Activated B cell treated with CpG ODN at 0.5 μM for 24 hours (primary cell): ENCODE data around the gene FLNA. TPM values are rescaled to one million over a fixed set of nuclear protein-coding genes. Genes with fewer than 3 reads are reported as not detected.
"Not testable (repeated sequence)": the region's sequence is repeated elsewhere in the genome, so short reads cannot be mapped to it uniquely, and the experiment has no call there.

Experiments used
- ATAC-seq: fragments of 200-7000 bp; cut with Tn5 transposase; one replicate; pipeline ENCODE4 v1.10.0; 2021; ENCODE audit warnings: low read depth, mild to moderate bottlenecking, moderate library complexity
- CTCF ChIA-PET: fragments of 350-600 bp; sonication (Branson Sonifier 250); formaldehyde crosslinking; loops from one replicate; lab custom pipeline; 2021; ENCODE audit warnings: antibody characterized with exemption; lab: Charles Lee
- POLR2A ChIA-PET: fragments of 350-600 bp; sonication (Branson Sonifier 250); formaldehyde crosslinking; loops from one replicate; lab custom pipeline; 2021; ENCODE audit warnings: antibody characterized with exemption; lab: Charles Lee
- DNase-seq: peaks from one replicate; pipeline ENCODE4 v3.0.0; 2022
- H3K27ac Mint-ChIP-seq: one replicate; pipeline ENCODE4 v1.8.0; 2020; ENCODE audit warnings: mixed read lengths
- H3K27me3 Mint-ChIP-seq: one replicate; pipeline ENCODE4 v1.8.0; 2021; ENCODE audit warnings: mixed read lengths
- H3K36me3 Mint-ChIP-seq: one replicate; pipeline ENCODE4 v1.8.0; 2021; ENCODE audit warnings: low read depth, mixed read lengths
- H3K4me1 Mint-ChIP-seq: one replicate; pipeline ENCODE4 v1.8.0; 2021; ENCODE audit warnings: mixed read lengths
- H3K4me3 Mint-ChIP-seq: one replicate; pipeline ENCODE4 v1.8.0; 2020; ENCODE audit warnings: mild to moderate bottlenecking, mixed read lengths
- H3K9me3 Mint-ChIP-seq: one replicate; pipeline ENCODE4 v1.8.0; 2020; ENCODE audit warnings: mixed read lengths
- intact Hi-C: fragments of 100-400 bp; cut with micrococcal nuclease; formaldehyde crosslinking; loops from one replicate; pipeline ENCODE4 v1.15.1; 2024
- total RNA-seq: library from RNA; stranded (reverse); gene quantifications from 2 replicates; pipeline ENCODE4 v1.2.3, GENCODE V29; 2022
- TF ChIP-seq, protein P1 (sequence below): fragments of 200-600 bp; IDR thresholded peaks from one replicate; pipeline ENCODE4 v1.8.0; 2022; ENCODE audit warnings: antibody characterized with exemption, mild to moderate bottlenecking

Gene FLNA
- total RNA-seq, 1 donor from 2014 or later: 679 TPM

DNA sequence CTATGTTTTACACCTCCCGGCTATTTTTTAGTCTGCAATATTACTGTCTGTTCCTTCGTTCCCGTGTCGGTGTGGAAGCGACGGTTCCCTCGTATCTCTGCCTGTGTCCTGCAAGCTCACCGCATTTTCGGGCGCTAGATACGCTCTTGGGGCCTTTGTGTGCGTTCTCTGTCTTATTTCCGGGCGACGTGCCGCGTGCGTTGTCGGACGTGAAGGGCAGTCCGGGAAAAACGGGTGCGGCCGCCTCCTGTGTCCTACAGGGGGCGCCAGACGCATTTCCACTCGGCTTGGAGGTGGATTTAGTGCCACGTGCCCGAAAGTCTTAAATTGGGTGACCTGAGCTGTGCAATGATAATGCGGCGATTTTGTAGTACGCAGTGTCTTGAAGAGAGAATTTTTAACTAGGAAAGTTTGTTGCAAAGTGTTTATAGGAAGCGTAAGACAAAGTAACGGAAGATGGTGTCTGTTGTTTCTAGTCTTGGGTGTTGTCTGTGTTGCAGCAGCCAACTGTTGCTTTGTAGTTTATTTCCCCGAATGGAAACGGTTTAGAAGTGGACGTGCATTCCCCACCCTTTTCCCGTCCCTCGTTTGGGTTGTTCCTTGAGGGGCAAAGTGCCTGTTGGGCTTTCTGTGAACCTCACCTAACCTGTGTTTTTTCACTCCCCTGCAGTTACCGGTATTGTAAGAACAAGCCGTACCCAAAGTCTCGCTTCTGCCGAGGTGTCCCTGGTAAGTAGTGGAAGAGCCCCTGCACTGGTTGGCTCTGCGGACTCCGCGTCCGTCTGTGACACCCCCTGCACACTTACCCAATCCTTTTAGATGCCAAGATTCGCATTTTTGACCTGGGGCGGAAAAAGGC is 24.5 kb upstream of the FLNA start:
- intact Hi-C loops: loop anchor here (5.0 kb wide), 4 partner anchors 38 to 133 kb away; partner anchors contain the start of genes GDI1, LAGE3 and SLC10A3
- TF ChIP-seq, protein P1, sequence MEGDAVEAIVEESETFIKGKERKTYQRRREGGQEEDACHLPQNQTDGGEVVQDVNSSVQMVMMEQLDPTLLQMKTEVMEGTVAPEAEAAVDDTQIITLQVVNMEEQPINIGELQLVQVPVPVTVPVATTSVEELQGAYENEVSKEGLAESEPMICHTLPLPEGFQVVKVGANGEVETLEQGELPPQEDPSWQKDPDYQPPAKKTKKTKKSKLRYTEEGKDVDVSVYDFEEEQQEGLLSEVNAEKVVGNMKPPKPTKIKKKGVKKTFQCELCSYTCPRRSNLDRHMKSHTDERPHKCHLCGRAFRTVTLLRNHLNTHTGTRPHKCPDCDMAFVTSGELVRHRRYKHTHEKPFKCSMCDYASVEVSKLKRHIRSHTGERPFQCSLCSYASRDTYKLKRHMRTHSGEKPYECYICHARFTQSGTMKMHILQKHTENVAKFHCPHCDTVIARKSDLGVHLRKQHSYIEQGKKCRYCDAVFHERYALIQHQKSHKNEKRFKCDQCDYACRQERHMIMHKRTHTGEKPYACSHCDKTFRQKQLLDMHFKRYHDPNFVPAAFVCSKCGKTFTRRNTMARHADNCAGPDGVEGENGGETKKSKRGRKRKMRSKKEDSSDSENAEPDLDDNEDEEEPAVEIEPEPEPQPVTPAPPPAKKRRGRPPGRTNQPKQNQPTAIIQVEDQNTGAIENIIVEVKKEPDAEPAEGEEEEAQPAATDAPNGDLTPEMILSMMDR: peak; percentile 39
- Mint-ChIP-seq H3K4me1 (peaks cover 26% of the 10 kb centered on the region), H3K4me3 (peak overlapping the region; percentile 97), H3K36me3 (peaks cover 44% of the 10 kb centered on the region), H3K27me3 (no peaks in the 10 kb centered on the region), H3K9me3 (no peaks in the 10 kb centered on the region), H3K27ac (peak overlapping the region; percentile 99)
- CTCF ChIA-PET: interaction anchor here (0.8 to 2.3 kb wide), 5 partner anchors 10 to 128 kb away, joined by 3 to 6 read pairs (median 4); partner anchors contain the start of gene DNASE1L1
- DNase-seq (peak; percentile 63), ATAC-seq (peak; percentile 33)
- POLR2A ChIA-PET: interaction anchor here (0.8 to 6.2 kb wide), 31 partner anchors 11 to 473 kb away, joined by 3 to 125 read pairs (median 6); partner anchors contain the start of genes ARHGAP4, ATP6AP1, DNASE1L1 and EMD

DNA sequence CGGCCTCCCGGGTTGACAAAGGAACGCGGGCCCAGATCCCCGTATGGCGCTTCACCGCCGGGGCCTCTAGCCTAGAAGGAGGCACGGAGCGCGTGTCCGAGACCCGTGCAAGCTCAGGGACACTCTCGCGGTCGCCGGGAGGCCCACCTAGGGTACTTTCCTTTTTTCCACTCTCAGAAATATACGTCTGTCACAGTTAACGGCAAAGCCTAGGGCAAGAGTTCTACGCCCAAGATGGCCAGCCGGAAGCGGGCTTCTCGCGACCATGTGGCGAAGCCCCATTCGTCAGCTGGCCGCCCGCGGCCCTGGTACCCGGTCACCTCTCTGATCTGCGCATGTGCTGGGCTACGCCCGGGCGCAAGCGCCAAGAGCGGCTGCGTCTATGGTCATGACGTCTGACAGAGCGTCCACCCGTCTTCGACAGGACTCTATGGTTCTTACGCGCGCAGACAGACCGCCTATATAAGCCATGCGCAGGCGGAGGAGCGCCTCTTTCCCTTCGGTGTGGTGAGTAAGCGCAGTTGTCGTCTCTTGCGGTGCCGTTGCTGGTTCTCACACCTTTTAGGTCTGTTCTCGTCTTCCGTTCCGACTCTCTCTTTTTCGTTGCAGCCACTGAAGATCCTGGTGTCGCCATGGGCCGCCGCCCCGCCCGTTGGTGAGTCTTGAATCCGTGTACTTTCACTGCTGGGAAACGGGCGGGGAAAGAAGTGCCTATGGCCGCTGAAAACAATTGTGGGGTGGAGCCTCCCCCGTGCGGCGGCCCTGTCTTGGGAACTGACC is 23.6 kb upstream of the FLNA start, which contains the start of gene RPL10:
Gene RPL10, plus strand, starts transcription at position 490 of the 780 bp plus-strand sequence. Its CDS starts 143 bp downstream, at position 633.
- intact Hi-C loops: loop anchor here (5.0 kb wide), 4 partner anchors 39 to 134 kb away; partner anchors contain the start of genes GDI1, LAGE3 and SLC10A3
- peak; percentile 75 for ATAC-seq

DNA sequence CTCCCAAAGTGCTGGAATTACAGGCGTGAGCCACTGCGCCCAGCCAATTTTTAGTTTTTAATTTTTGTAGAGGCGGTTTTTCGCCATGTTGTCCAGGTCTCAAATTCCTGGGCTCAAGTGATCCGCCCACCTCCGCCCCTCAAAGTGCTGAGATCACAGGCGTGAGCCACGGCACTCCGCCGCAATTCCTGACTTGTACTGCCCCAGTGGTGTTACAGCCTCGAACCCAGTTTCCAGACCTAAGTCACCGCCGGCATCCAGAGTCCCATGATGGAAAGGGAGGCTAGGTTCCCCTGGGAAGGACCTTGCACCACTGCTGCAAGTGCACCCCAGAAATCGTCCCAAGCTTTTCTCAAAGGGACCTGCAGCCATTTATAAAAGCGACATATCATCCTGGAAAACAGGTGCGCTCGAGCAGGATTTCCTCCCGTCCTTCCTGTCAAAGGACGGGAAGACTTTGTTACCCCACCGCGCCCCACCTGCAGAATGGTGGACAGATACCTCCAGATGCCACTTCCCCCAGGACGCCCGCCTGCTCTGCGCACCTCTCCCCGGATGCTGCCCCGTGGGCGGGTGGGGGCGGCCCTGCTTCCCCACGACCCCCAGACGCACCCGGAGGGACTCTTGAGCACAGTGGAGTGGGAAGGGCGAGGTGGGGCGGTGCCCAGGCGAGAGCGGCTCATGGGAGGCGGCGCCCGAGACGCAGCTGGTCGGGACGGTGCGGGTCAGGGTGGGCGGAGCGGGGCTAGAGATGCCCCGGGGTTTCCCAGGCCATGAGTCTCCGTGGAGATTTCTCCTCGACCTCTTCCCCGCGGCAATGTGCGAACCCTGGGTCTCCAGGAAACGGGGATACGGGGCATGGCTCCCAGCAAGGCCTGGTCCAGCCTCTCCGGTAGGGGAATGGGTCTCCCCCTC is 22.8 kb upstream of the FLNA start:
- DNase-seq (peak; percentile 65), ATAC-seq (peak; percentile 66)
- TF ChIP-seq, protein P1: no peak
- peak overlapping the region; percentile 97 for H3K4me3 Mint-ChIP-seq
- H3K9me3 Mint-ChIP-seq: no peaks in the 10 kb centered on the region
- ChIA-PET POLR2A (interaction anchor here (0.5 to 6.2 kb wide), 33 partner anchors 12 to 473 kb away, joined by 3 to 125 read pairs (median 5); partner anchors contain the start of genes ARHGAP4, ATP6AP1, DNASE1L1 and EMD), CTCF (interaction anchor here (1.3 kb wide), 1 partner anchor 32 kb away, joined by 4 read pairs; no protein-coding TSS in a partner anchor)
- intact Hi-C loops: loop anchor here (5.0 kb wide), 4 partner anchors 40 to 135 kb away; partner anchors contain the start of genes GDI1, LAGE3 and SLC10A3
- H3K27me3 Mint-ChIP-seq: no peaks in the 10 kb centered on the region
- H3K27ac Mint-ChIP-seq: peak overlapping the region; percentile 99
- H3K4me1 Mint-ChIP-seq: peaks cover 26% of the 10 kb centered on the region
- peaks cover 36% of the 10 kb centered on the region for H3K36me3 Mint-ChIP-seq

More for the DNA sequence above, 23.6 kb upstream of the FLNA start, which contains the start of gene RPL10:
- Mint-ChIP-seq H3K27me3 (no peaks in the 10 kb centered on the region), H3K4me1 (peaks cover 26% of the 10 kb centered on the region), H3K27ac (peak within 1 kb of the TSS; percentile 99), H3K36me3 (peaks cover 39% of the 10 kb centered on the region), H3K4me3 (peak within 1 kb of the TSS; percentile 97), H3K9me3 (no peaks in the 10 kb centered on the region)
- TF ChIP-seq, protein P1: no peak
- POLR2A ChIA-PET: interaction anchor here (0.6 to 6.2 kb wide), 39 partner anchors 11 to 474 kb away, joined by 3 to 125 read pairs (median 5); partner anchors contain the start of genes ARHGAP4, ATP6AP1, DNASE1L1 and EMD
- CTCF ChIA-PET: interaction anchor here (1.3 to 1.4 kb wide), 2 partner anchors 11 to 31 kb away, joined by 4 read pairs; partner anchors contain the start of gene DNASE1L1
- DNase-seq: peak; percentile 76

DNA sequence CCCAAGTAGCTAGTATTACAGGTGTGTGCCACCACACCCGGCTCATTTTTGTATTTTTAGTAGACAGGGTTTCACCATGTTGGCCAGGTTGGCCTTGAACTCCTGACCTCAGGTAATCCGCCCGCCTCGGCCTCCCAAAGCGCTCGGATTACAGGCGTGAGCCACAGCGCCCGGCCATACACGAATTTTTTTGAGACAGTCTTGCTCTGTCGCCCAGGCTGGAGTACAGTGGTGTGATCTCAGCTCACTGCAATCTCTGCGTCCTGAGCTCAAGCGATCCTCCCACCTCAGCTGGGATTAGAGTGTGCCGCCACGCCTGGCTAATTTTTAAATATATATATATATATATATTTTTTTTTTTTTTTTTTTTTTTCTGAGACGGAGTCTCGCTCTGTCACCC is 21.9 kb upstream of the FLNA start:
- H3K27ac Mint-ChIP-seq, H3K27me3 Mint-ChIP-seq, H3K9me3 Mint-ChIP-seq, ATAC-seq, CTCF ChIA-PET, DNase-seq: not testable (repeated sequence)
- H3K36me3 Mint-ChIP-seq: peaks cover 33% of the 10 kb centered on the region
- H3K4me3 Mint-ChIP-seq: peak overlapping the region; percentile 97
- intact Hi-C loops: loop anchor here (5.0 kb wide), 4 partner anchors 41 to 136 kb away; partner anchors contain the start of genes GDI1, LAGE3 and SLC10A3
- POLR2A ChIA-PET: interaction anchor here (2.4 to 6.2 kb wide), 2 partner anchors 13 to 14 kb away, joined by 20 to 125 read pairs; partner anchors contain the start of genes DNASE1L1 and TAFAZZIN
- H3K4me1 Mint-ChIP-seq: peaks cover 26% of the 10 kb centered on the region

DNA sequence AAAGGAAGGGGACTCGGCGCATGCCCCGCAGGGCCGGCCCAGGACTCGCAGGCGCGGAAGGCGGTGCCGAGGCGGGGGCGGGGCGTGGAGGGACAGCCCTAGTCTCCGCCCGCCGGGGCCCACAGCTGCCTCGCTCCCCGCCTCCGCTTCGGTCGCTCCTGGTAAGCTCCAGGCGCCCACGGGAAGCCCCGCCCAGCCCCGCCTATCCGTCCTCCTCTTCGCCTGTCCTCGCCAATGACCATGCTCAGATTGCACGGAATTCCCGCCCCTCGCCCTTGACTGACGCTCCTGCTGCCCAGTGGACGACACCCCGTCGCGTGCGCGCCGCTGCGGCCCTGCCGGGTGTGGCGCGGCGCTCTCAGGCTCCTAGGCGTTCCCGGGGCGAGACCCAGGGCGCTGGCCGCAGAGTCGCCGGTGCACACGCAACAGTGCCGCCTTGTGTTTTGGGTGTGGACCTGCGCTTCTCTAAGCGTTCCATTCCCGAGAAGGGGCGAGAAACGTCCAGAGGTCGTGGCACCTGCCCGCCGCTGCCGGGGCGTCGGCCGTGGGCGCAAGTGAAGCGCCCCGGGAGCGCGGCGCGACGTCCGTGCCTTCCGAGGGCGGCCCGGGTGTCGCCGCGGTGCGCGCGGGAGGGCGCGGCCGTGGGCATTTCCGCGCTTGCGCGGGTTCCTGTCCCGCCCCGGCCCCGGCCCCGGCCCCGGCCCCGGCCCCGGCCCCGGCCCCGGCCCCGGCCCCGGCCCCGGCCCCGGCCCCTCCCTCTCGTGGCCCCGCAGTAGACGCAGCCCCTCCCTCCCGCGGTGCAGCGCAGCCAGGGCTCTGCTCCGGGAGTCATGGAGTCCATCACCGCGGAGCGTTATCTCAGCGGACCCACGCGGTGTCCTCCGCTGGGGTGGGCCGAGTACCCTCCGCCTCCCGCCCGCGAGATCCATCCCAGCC is 15.6 kb upstream of the FLNA start:
- H3K36me3 Mint-ChIP-seq, intact Hi-C loops, H3K27me3 Mint-ChIP-seq, POLR2A ChIA-PET, H3K27ac Mint-ChIP-seq, H3K4me3 Mint-ChIP-seq, H3K9me3 Mint-ChIP-seq, H3K4me1 Mint-ChIP-seq, CTCF ChIA-PET: not testable (repeated sequence)
- DNase-seq: peak; percentile 30
- ATAC-seq: peak; percentile 74

DNA sequence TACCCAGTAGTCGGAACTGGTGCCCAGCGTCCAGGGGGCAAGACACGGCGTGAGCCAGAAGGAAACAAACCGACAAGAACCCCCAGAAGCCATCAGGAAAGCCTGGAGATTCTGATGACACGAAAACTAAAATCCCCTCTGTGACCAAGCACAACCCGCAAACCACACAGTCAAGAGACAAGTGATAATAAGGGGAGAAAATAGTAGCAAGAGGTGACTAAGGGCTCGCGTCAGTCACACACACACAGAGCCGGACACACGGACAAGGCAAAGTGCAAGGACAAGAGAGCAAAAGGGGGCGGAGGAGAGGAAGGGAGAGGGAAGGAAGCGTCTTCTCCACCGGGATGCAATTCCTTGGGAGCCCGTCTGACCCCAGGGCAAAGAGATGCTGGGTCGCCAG is 14.2 kb upstream of the FLNA start:
- H3K4me1 Mint-ChIP-seq, POLR2A ChIA-PET, H3K9me3 Mint-ChIP-seq, H3K27me3 Mint-ChIP-seq, intact Hi-C loops, CTCF ChIA-PET, H3K36me3 Mint-ChIP-seq, DNase-seq, H3K4me3 Mint-ChIP-seq, H3K27ac Mint-ChIP-seq: not testable (repeated sequence)
- peak; percentile 14 for ATAC-seq

DNA sequence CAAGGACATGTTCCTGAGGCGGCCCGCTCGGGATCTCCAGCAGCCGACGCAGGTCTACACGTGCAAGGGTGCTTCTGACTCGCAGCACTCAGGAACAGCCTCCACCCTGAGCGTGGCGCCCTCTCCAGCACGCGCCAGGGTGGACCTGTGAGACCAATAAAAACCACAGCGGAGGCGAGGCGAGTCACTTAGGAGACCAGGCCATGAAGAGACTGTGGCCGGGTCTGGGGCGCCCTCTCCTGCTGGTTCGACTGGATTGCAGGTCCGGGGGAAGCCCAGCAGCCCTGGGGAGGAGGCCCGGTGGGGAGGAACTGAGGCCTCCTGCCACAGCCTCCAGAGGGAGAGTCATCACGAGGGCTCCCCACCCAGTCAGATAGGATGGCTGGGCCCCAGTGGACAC is 13.7 kb upstream of the FLNA start:
- intact Hi-C loops, POLR2A ChIA-PET, H3K4me3 Mint-ChIP-seq, H3K27me3 Mint-ChIP-seq, H3K4me1 Mint-ChIP-seq, H3K36me3 Mint-ChIP-seq, H3K9me3 Mint-ChIP-seq, CTCF ChIA-PET, H3K27ac Mint-ChIP-seq, DNase-seq: not testable (repeated sequence)
- peak; percentile 23 for ATAC-seq
